ENCODE data around the gene ERBB4. TPM values are rescaled to one million over a fixed set of nuclear protein-coding genes. Genes with fewer than 3 reads are reported as not detected.

Gene ERBB4
- total RNA-seq, 1 donor from 2014 or later, result 2.8 TPM

DNA sequence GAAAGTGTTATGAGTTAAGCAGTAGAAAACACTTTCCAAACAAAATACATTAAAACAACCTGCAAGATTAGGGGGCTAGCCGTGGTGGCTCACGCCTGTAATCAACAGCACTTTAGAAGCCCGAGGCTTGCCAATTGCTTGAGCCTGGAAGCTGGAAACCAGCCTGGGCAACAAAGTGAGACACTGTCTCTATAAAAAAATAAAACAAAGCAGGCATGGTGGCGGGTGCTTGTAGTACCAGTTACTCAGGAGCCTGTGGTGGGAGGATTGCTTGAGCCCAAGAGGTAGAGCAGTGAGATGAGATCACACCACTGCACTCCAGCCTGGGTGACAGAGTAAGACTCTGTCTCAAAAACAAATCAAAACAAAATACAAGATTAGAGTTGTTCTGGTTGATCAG lies 208.3 kb downstream of the ERBB4 start:
- DNase-seq (ENCODE audit: extremely low spot score, unreplicated experiment), result no peak

DNA sequence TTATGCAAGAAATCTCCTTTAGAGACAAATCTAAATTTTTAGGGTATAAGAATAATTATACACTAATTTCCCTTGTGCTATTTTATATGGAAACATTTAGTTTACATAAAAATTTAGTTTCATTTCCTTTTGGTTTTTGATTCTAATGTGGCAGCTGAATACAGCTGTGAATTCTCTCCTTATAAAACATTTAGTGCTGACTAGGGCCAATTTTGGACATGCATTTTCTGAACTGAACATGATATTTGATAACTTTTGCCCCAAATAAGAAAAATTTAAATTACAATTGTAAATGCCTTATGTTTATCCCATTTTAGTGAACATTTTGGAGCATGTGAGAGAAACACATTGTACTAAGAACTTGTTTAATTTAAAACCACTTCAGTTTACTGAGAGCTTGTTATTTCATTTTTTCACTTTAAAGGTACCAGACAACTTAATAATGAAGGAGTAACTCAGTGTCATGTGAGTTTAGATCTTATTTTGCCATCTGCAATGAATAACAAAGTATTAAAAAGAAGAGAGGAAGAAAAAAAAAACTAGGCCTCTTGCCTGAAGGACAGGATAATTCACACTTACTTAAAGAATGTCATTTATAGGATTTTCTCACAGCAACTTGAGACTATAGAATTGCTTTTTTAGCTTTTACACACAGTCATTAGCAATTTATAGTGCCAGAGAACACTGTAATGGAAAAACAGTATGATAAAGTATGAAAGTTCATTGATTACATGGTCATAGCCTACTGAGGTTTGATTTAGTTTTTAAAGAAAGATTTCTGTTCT lies 209.7 kb downstream of the ERBB4 start:
- DNase-seq (ENCODE audit: extremely low spot score, unreplicated experiment), result no peak
- Mint-ChIP-seq H3K36me3 (ENCODE audit: unreplicated experiment) (no peaks in the 10 kb centered on the region), H3K9me3 (ENCODE audit: unreplicated experiment) (no peaks in the 10 kb centered on the region), H3K4me1 (ENCODE audit: unreplicated experiment) (peaks cover 3% of the 10 kb centered on the region), H3K27ac (ENCODE audit: unreplicated experiment) (no peak overlapping the region), H3K4me3 (ENCODE audit: unreplicated experiment) (no peak overlapping the region), H3K27me3 (ENCODE audit: unreplicated experiment) (no peaks in the 10 kb centered on the region)
- TF ChIP-seq, protein P1, sequence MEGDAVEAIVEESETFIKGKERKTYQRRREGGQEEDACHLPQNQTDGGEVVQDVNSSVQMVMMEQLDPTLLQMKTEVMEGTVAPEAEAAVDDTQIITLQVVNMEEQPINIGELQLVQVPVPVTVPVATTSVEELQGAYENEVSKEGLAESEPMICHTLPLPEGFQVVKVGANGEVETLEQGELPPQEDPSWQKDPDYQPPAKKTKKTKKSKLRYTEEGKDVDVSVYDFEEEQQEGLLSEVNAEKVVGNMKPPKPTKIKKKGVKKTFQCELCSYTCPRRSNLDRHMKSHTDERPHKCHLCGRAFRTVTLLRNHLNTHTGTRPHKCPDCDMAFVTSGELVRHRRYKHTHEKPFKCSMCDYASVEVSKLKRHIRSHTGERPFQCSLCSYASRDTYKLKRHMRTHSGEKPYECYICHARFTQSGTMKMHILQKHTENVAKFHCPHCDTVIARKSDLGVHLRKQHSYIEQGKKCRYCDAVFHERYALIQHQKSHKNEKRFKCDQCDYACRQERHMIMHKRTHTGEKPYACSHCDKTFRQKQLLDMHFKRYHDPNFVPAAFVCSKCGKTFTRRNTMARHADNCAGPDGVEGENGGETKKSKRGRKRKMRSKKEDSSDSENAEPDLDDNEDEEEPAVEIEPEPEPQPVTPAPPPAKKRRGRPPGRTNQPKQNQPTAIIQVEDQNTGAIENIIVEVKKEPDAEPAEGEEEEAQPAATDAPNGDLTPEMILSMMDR (IDR thresholded peaks at IDR 0.05), result no peak

More for the DNA sequence above, 208.3 kb downstream of the ERBB4 start:
- no peaks in the 10 kb centered on the region for H3K9me3 Mint-ChIP-seq (ENCODE audit: unreplicated experiment)
- no peak overlapping the region for H3K27ac Mint-ChIP-seq (ENCODE audit: unreplicated experiment)
- TF ChIP-seq, protein P1 (IDR thresholded peaks at IDR 0.05), result no peak
- no peaks in the 10 kb centered on the region for H3K27me3 Mint-ChIP-seq (ENCODE audit: unreplicated experiment)
- H3K4me1 Mint-ChIP-seq (ENCODE audit: unreplicated experiment), result peaks cover 3% of the 10 kb centered on the region
- H3K4me3 Mint-ChIP-seq (ENCODE audit: unreplicated experiment), result no peak overlapping the region
- H3K36me3 Mint-ChIP-seq (ENCODE audit: unreplicated experiment), result no peaks in the 10 kb centered on the region

DNA sequence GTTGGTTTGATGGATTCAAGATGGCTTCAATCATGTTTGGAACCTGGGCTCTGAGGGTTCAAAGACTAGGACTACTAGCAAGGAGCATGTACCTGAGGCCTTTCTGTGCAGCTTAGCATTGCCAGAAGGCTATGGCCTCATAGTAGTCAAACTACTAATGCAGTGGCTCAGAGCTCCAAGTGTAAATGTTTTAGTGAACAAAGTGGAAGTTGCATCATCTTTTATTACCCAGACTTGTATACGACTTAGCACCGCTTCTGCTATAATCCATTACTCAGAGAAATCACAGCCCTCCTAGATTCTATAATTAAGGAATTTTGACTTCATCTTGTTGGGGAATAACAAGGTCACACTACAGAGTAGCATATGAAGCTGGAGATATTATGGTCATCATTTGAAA lies 210.5 kb downstream of the ERBB4 start:
- Mint-ChIP-seq H3K27ac (ENCODE audit: unreplicated experiment) (no peak overlapping the region), H3K4me3 (ENCODE audit: unreplicated experiment) (no peak overlapping the region), H3K27me3 (ENCODE audit: unreplicated experiment) (no peaks in the 10 kb centered on the region), H3K36me3 (ENCODE audit: unreplicated experiment) (no peaks in the 10 kb centered on the region), H3K4me1 (ENCODE audit: unreplicated experiment) (peaks cover 3% of the 10 kb centered on the region), H3K9me3 (ENCODE audit: unreplicated experiment) (no peaks in the 10 kb centered on the region)
- TF ChIP-seq, protein P1 (IDR thresholded peaks at IDR 0.05), result no peak
- DNase-seq (ENCODE audit: extremely low spot score, unreplicated experiment), result no peak

DNA sequence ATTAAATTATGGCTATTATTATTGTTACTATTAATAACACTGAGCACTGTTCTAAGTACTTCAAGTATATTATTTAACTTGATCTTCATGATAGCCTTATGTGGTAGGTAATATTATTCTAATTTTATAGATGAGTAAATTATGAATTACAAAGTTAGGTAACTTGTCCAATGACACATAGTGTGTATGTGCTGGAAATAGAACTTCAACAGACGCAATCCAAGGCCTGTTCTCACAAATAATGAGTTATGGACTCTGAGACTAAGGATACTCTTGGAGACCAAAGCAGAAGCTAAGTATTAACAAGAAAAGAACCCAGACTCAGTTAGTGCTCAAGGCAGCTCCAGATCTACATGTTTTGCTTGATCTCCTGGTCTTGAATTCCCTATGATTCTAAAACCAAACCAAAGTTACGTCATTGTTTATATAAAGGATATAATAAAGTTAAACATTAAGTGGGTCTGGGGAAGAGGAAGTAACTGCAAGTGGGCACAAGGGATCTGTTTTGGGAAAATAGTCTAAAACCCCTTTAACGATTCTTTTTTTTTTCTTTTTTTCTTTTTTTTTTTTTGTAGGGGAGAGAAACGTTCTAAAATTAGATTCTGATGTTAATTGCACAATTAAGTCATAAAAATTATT lies 211.3 kb downstream of the ERBB4 start:
- no peaks in the 10 kb centered on the region for H3K9me3 Mint-ChIP-seq (ENCODE audit: unreplicated experiment)
- no peaks in the 10 kb centered on the region for H3K27me3 Mint-ChIP-seq (ENCODE audit: unreplicated experiment)
- H3K4me1 Mint-ChIP-seq (ENCODE audit: unreplicated experiment), result peaks cover 3% of the 10 kb centered on the region
- TF ChIP-seq, protein P1 (IDR thresholded peaks at IDR 0.05), result no peak
- DNase-seq (ENCODE audit: extremely low spot score, unreplicated experiment), result no peak
- no peaks in the 10 kb centered on the region for H3K36me3 Mint-ChIP-seq (ENCODE audit: unreplicated experiment)
- H3K27ac Mint-ChIP-seq (ENCODE audit: unreplicated experiment), result no peak overlapping the region
- no peak overlapping the region for H3K4me3 Mint-ChIP-seq (ENCODE audit: unreplicated experiment)

DNA sequence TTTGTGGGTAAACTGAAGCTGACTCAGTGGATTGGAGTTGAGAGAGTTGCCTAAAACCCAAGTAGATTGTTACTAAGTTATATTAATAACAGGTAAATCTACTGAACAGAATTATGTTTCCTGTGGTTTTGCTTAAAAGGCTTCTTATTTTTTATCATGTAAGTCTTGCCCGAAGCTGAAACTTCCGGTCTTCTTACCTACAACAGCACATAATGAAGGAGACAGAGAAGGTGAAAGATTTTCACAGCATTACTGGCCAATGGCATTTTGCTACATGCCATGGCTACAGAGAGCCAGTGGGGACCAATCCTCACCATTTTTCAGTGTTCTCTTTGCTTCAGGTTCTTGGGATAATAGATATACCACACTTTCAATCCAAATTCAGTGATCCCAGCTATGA lies 220.0 kb downstream of the ERBB4 start:
- no peaks in the 10 kb centered on the region for H3K9me3 Mint-ChIP-seq (ENCODE audit: unreplicated experiment)
- DNase-seq (ENCODE audit: extremely low spot score, unreplicated experiment), result no peak
- no peak overlapping the region for H3K27ac Mint-ChIP-seq (ENCODE audit: unreplicated experiment)
- no peaks in the 10 kb centered on the region for H3K36me3 Mint-ChIP-seq (ENCODE audit: unreplicated experiment)
- H3K4me3 Mint-ChIP-seq (ENCODE audit: unreplicated experiment), result no peak overlapping the region
- peaks cover 2% of the 10 kb centered on the region for H3K4me1 Mint-ChIP-seq (ENCODE audit: unreplicated experiment)
- TF ChIP-seq, protein P1 (IDR thresholded peaks at IDR 0.05), result no peak
- no peaks in the 10 kb centered on the region for H3K27me3 Mint-ChIP-seq (ENCODE audit: unreplicated experiment)
